ENCODE results near the gene RAB23. TPM values are rescaled to one million over a fixed set of nuclear protein-coding genes. Genes with fewer than 3 reads are reported as not detected.

Gene RAB23
- total RNA-seq, 1 experiment from 2014 or later = 18.1 TPM

- H3K4me1 Mint-ChIP-seq = no peaks in the 10 kb centered on the region
Observed at GRCh38 chr6:57193177-57193576, 28.9 kb downstream of the RAB23 start.

More at GRCh38 chr6:57193177-57193576, 28.9 kb downstream of the RAB23 start:
- Histone ChIP-seq H3K4me1 (ENCODE audit: insufficient read depth, low read length) (no peaks in the 10 kb centered on the region), H2BK120ac (ENCODE audit: low read depth, low read length, poor library complexity, severe bottlenecking) (no peak overlapping the region), H2AFZ (ENCODE audit: low read length) (no peak overlapping the region), H3K18ac (ENCODE audit: insufficient read length, low read depth, low read length) (no peak overlapping the region), H3T11ph (ENCODE audit: low read length) (no peak overlapping the region), H3K14ac (ENCODE audit: insufficient read depth, low read length) (no peak overlapping the region), H3K4me2 (ENCODE audit: insufficient read depth, insufficient read length, low read length) (no peak overlapping the region), H4K91ac (ENCODE audit: insufficient read length, low read depth, low read length) (no peak overlapping the region), H3K9ac (ENCODE audit: extremely low read depth, insufficient read length, low read length) (no peak overlapping the region), H2AK5ac (ENCODE audit: insufficient read length, low read length) (no peak overlapping the region), H3K27me3 (ENCODE audit: insufficient read depth, low read length) (no peaks in the 10 kb centered on the region), H2BK20ac (ENCODE audit: low read depth, low read length, poor library complexity, severe bottlenecking) (no peak overlapping the region), H3K79me1 (ENCODE audit: insufficient read depth, low read depth, low read length, poor library complexity, severe bottlenecking) (peaks cover 4% of the 10 kb centered on the region), H2BK5ac (ENCODE audit: insufficient read length, low read length) (no peak overlapping the region), H3K79me2 (ENCODE audit: insufficient read depth, low read length) (no peaks in the 10 kb centered on the region), H4K8ac (replicated peaks; ENCODE audit: insufficient read length, low read depth, low read length) (no peak overlapping the region), H3K23ac (ENCODE audit: insufficient read length, low read depth, low read length) (no peak overlapping the region), H4K20me1 (ENCODE audit: control insufficient read depth, insufficient read depth, insufficient read length) (no peaks in the 10 kb centered on the region), H3K27ac (ENCODE audit: insufficient read length, low read depth, low read length) (no peak overlapping the region), H4K5ac (ENCODE audit: insufficient read length, low read depth, low read length) (no peak overlapping the region), H3K9me3 (ENCODE audit: control insufficient read depth, low read depth, low read length) (no peaks in the 10 kb centered on the region), H3K4ac (ENCODE audit: low read depth, low read length) (no peak overlapping the region), H3K56ac (ENCODE audit: insufficient read length, low read depth, low read length) (no peak overlapping the region), H2BK12ac (ENCODE audit: insufficient read length, low read depth, low read length) (no peak overlapping the region), H2BK15ac (ENCODE audit: low read depth, low read length) (no peak overlapping the region), H3K23me2 (ENCODE audit: insufficient read length, low read depth, low read length, poor library complexity, severe bottlenecking) (no peaks in the 10 kb centered on the region)
- TF ChIP-seq CTCF (conservative IDR thresholded peaks at IDR 0.05) = no peak
- Mint-ChIP-seq H3K4me3 (no peak overlapping the region), H3K9me3 (no peaks in the 10 kb centered on the region), H3K36me3 (ENCODE audit: insufficient read depth in 1 of 3, low read depth in 3 of 3) (peaks cover 0 to 39% (median 29%) of the 10 kb centered on the region in 3 experiments; a peak in 6 of 7 replicates), H3K27me3 (ENCODE audit: low read depth) (no peaks in the 10 kb centered on the region), H3K27ac (no peak overlapping the region)
- DNase-seq = no peak
